GM23338 (cell line): ENCODE measurements around the gene KAT2A.

Source experiments
- CTCF ChIP-seq, 2 experiments: fragments of 200-600 bp in 1 of 2; sonication (generic) in 1 of 2; conservative IDR thresholded peaks; 2 replicates each; pipeline versions ENCODE4 v1.5.1 to v1.6.1; 2016 to 2017; ENCODE audit warnings: antibody characterized with exemption in 2 of 2, low read depth in 2 of 2, mild to moderate bottlenecking in 2 of 2, moderate library complexity in 1 of 2
- JUNB ChIP-seq: IDR thresholded peaks from one replicate; pipeline ENCODE4 v1.6.1; 2016; ENCODE audit warnings: antibody characterized with exemption; ENCODE audit not compliant: unreplicated experiment
- ZNF114 ChIP-seq: fragments of 250-450 bp; sonication (Bioruptor Pico); IDR thresholded peaks from 2 replicates; pipeline ENCODE4 v1.5.0; 2020; ENCODE audit warnings: mild to moderate bottlenecking, moderate library complexity

- TF ChIP-seq ZNF114 (no peak), JUNB (no peak), CTCF (conservative IDR thresholded peaks at IDR 0.05; ENCODE audit: low read depth in 2 of 2) (no peak)
Observed at GRCh38 chr17:42133461-42134041, 12.4 kb upstream of the KAT2A start.
